Parathyroid adenoma (tissue), 2 donors: ENCODE measurements around the gene SH3GLB1.

Source experiments
- H2AFZ ChIP-seq: fragments of 300-600 bp; sonication (generic); one replicate; pipeline ENCODE4 v1.7.0; 2017; ENCODE audit warnings: antibody characterized with exemption, mild to moderate bottlenecking
- H3K27ac ChIP-seq: fragments of 300-600 bp; sonication (generic); one replicate; pipeline ENCODE4 v1.7.0; 2017
- H3K27me3 ChIP-seq: fragments of 300-600 bp; sonication (generic); one replicate; pipeline ENCODE4 v1.7.0; 2017; ENCODE audit warnings: low read length; ENCODE audit not compliant: control insufficient read depth, insufficient read depth
- H3K36me3 ChIP-seq: fragments of 300-600 bp; sonication (generic); one replicate; pipeline ENCODE4 v1.7.0; 2017; ENCODE audit warnings: low read length; ENCODE audit not compliant: control insufficient read depth, insufficient read depth
- H3K4me1 ChIP-seq: fragments of 300-600 bp; sonication (generic); one replicate; pipeline ENCODE4 v1.7.0; 2017; ENCODE audit warnings: control low read depth
- H3K4me2 ChIP-seq: fragments of 300-600 bp; sonication (generic); one replicate; pipeline ENCODE4 v1.7.0; 2017; ENCODE audit warnings: low read length
- H3K4me3 ChIP-seq: fragments of 300-600 bp; sonication (generic); one replicate; pipeline ENCODE4 v1.7.0; 2017; ENCODE audit warnings: low read depth, low read length
- H3K79me2 ChIP-seq: fragments of 300-600 bp; sonication (generic); one replicate; pipeline ENCODE4 v1.7.0; 2017; ENCODE audit warnings: control low read depth
- H3K9ac ChIP-seq: fragments of 300-600 bp; sonication (generic); one replicate; pipeline ENCODE4 v1.7.0; 2017; ENCODE audit warnings: mild to moderate bottlenecking
- H3K9me3 ChIP-seq: fragments of 300-600 bp; sonication (generic); one replicate; pipeline ENCODE4 v1.7.0; 2017; ENCODE audit warnings: low read length; ENCODE audit not compliant: control insufficient read depth
- TF ChIP-seq, protein P1 (sequence below): fragments of 300-600 bp; sonication (generic); IDR thresholded peaks from one replicate; pipeline ENCODE4 v1.7.0; 2017; ENCODE audit warnings: antibody characterized with exemption, mild to moderate bottlenecking
- donor health status: primary hyperparathyroidism.

Gene SH3GLB1

DNA sequence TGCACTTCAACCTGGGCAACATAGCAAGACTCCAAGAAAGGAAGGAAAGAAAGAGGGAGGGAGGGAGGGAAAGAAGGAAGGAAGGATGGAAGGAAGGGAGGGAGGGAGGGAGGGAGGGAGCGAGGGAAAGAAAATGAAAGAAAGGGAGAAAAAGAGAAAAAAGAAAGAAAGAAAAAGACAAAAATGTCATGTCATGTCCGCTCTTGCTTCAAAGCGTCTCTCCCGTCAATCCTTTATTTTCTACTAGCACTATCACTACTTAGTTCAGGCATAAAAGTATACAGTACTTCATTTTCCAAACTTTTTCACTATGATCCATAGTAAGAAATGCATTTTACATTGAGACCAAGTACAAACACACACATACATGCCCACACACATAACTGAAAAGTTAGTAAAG lies 64.7 kb downstream of the SH3GLB1 start:
- TF ChIP-seq, protein P1, sequence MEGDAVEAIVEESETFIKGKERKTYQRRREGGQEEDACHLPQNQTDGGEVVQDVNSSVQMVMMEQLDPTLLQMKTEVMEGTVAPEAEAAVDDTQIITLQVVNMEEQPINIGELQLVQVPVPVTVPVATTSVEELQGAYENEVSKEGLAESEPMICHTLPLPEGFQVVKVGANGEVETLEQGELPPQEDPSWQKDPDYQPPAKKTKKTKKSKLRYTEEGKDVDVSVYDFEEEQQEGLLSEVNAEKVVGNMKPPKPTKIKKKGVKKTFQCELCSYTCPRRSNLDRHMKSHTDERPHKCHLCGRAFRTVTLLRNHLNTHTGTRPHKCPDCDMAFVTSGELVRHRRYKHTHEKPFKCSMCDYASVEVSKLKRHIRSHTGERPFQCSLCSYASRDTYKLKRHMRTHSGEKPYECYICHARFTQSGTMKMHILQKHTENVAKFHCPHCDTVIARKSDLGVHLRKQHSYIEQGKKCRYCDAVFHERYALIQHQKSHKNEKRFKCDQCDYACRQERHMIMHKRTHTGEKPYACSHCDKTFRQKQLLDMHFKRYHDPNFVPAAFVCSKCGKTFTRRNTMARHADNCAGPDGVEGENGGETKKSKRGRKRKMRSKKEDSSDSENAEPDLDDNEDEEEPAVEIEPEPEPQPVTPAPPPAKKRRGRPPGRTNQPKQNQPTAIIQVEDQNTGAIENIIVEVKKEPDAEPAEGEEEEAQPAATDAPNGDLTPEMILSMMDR, result no peak
- no peak overlapping the region for H3K4me3 ChIP-seq
- H2AFZ ChIP-seq, result no peak overlapping the region
- no peaks in the 10 kb centered on the region for H3K79me2 ChIP-seq
- H3K9ac ChIP-seq, result no peak overlapping the region
- no peaks in the 10 kb centered on the region for H3K9me3 ChIP-seq
- H3K27ac ChIP-seq, result no peak overlapping the region
- H3K36me3 ChIP-seq, result no peaks in the 10 kb centered on the region
- H3K27me3 ChIP-seq, result no peaks in the 10 kb centered on the region
- H3K4me2 ChIP-seq, result no peak overlapping the region
- no peaks in the 10 kb centered on the region for H3K4me1 ChIP-seq

DNA sequence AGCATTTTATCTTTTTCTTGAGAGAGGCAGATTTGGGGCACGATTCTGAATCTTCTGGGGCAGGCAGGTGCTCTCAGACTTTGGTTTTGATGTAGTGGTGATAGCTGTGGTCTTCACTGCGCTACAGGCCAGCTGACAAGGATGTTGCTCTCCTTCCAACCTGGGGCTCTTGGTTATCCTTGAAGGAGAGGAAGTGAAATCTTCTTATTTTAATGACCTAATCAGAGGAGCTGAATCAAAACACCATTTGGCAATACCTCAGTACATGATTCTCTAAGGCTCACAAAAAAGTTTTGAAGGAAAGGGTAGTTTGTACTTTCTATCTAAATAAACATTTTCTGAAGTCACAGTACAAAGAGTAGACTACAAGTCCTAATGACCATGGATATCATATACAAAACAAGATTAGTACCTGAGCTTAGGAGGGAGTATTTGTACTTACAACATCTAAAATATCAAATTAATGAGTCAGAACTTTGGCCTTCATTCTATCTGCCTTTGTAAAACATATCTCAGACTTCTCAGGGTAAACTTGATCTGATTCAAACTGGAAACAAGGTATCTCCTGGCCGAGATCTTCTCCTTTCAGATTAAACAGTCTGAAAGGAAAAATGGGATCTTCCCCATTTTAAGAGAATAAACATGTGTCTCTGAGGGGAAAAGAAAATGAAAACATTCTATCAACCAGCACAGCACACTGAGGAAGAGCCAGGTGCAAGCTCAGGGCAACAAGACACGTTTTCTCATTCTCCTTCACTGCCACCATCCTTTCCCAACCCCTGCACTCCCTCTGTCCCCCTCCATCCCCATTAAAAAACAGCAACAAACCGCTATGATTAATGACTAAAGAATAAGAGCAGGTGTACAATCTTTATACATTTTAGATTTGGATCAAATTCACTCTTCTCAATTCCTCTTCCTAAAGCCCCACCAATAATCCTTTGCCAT lies 69.2 kb downstream of the SH3GLB1 start:
- no peaks in the 10 kb centered on the region for H3K36me3 ChIP-seq
- H3K4me2 ChIP-seq, result no peak overlapping the region
- TF ChIP-seq, protein P1, result no peak
- no peaks in the 10 kb centered on the region for H3K27me3 ChIP-seq
- H3K4me1 ChIP-seq, result no peaks in the 10 kb centered on the region
- H3K9ac ChIP-seq, result no peak overlapping the region
- H3K79me2 ChIP-seq, result no peaks in the 10 kb centered on the region
- H2AFZ ChIP-seq, result peak overlapping the region; percentile 50
- H3K27ac ChIP-seq, result no peak overlapping the region
- no peaks in the 10 kb centered on the region for H3K9me3 ChIP-seq
- H3K4me3 ChIP-seq, result no peak overlapping the region

DNA sequence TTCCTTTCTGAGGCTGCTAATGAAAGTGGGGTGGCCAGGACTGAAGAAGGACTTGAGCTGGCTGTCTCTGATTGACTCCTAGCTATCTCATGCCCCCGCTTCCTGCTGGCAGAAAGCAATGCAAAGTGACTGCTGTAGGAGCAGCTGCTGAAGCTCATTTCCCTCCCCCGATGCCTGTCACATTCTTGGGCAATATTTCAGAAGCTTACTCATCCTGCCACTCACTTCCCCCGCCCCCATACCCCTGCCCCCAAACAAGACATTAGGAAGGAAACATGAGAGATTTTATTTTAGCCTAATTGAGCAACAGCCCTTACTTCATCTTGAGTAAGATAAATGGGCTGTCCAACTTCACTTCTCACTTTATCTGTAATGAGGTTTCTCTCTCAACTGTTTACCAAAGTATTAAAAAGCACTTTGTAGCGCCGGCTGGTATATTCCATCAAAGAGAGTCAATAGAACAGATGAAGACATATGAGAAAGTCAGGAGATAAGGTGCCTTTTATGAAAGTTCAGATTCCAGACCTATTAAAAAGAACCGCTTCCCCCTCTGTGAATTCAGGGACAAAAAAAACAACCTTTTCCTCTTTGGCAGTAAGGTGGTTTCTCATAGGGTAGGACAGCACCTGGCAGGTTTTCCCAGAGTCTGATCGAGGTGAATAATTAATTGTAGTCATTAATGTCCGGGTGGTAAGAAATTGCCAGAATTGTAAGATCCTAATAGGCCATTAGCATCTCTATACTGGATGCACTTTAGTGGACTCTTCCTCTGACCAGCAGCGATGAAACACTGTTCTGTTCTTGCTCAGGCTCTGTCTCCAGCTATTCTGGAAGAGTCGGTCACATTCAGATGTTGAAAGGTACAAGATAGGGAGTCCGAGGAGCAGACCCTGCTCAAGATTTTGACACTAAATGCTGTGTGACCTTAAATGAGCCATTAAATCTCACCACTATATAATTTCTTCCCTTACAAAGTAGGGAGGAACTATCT lies 70.2 kb downstream of the SH3GLB1 start:
- TF ChIP-seq, protein P1, result no peak
- H3K4me3 ChIP-seq, result no peak overlapping the region
- H3K27me3 ChIP-seq, result no peaks in the 10 kb centered on the region
- peak overlapping the region; percentile 50 for H2AFZ ChIP-seq
- H3K9me3 ChIP-seq, result no peaks in the 10 kb centered on the region
- H3K9ac ChIP-seq, result no peak overlapping the region
- no peaks in the 10 kb centered on the region for H3K36me3 ChIP-seq
- no peaks in the 10 kb centered on the region for H3K4me1 ChIP-seq
- H3K4me2 ChIP-seq, result no peak overlapping the region
- H3K79me2 ChIP-seq, result no peaks in the 10 kb centered on the region
- no peak overlapping the region for H3K27ac ChIP-seq

DNA sequence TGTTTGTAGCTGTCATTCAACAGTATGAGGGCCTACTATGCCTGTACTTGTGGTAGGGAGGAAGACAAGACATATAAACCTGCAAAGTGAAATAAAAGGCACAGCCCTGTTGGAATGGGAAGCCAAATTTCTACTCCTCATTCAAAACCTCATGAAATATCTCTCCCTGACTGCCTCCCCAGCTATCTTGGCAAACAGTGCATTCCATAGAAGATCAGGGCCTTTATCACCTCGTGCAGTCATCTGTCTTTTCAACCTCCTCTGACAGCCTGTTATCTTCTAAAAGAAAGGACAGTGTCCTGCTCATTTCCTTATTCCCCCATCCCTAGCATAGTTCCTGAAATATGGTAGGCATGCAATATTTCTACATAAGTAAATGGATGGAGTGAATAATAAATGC lies 71.0 kb downstream of the SH3GLB1 start:
- Histone ChIP-seq H3K4me1 (no peaks in the 10 kb centered on the region), H2AFZ (no peak overlapping the region), H3K27ac (no peak overlapping the region), H3K9me3 (no peaks in the 10 kb centered on the region), H3K36me3 (no peaks in the 10 kb centered on the region), H3K4me2 (no peak overlapping the region), H3K27me3 (no peaks in the 10 kb centered on the region), H3K79me2 (no peaks in the 10 kb centered on the region), H3K4me3 (no peak overlapping the region), H3K9ac (no peak overlapping the region)
- TF ChIP-seq, protein P1, result no peak
